RWPE1 (cell line): ENCODE results near the gene HHIP.

ENCODE experiments used
- CTCF ChIA-PET: fragments of 350-600 bp; sonication (Branson Sonifier 250); formaldehyde crosslinking; extraction: SDS; loops from one replicate; lab custom pipeline; 2021; lab: Yijun Ruan, JAX
- POLR2A ChIA-PET: fragments of 400-600 bp; formaldehyde crosslinking; extraction: SDS; loops from one replicate; lab custom pipeline; 2020; ENCODE audit warnings: antibody characterized with exemption; ENCODE audit not compliant: low non-redundant PET; lab: Yijun Ruan, JAX
- DNase-seq: peaks from one replicate; pipeline ENCODE4 v3.0.0; 2012; ENCODE audit warnings: low spot score
- H3K27ac ChIP-seq: fragments of 450-650 bp; 2 replicates; pipeline ENCODE4 v1.5.1; 2017
- TF ChIP-seq, protein P1 (sequence below): fragments of 450-650 bp; conservative IDR thresholded peaks from 2 replicates; pipeline ENCODE4 v1.5.1; 2017; ENCODE audit warnings: low read depth, mild to moderate bottlenecking

The HHIP gene

DNA sequence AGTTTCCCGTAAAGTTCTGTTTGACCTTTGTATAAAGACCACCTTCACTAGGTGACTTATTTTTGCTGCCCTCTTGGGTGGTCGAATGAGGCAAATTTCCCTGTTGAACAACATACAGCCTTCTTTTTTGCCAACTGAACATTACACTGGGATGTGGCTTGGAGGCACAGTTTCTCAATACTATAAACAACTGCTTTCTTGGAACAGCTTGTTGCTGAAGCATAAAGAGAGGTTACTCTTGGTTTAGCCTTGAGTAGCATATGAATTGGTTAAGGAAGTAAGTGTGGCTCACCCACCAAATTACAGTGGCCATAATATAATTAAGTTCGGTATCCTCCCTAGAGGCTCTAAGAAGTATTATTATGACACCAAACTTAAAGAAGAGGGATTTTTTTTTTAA lies 40.0 kb downstream of the HHIP start:
- no peak overlapping the region for H3K27ac ChIP-seq
- no peak for DNase-seq
- ChIA-PET CTCF (interaction anchor here (0.7 kb wide), 1 partner anchor 375 kb away, joined by 3 read pairs; no protein-coding TSS in a partner anchor), POLR2A (no interaction called here)
- TF ChIP-seq, protein P1, sequence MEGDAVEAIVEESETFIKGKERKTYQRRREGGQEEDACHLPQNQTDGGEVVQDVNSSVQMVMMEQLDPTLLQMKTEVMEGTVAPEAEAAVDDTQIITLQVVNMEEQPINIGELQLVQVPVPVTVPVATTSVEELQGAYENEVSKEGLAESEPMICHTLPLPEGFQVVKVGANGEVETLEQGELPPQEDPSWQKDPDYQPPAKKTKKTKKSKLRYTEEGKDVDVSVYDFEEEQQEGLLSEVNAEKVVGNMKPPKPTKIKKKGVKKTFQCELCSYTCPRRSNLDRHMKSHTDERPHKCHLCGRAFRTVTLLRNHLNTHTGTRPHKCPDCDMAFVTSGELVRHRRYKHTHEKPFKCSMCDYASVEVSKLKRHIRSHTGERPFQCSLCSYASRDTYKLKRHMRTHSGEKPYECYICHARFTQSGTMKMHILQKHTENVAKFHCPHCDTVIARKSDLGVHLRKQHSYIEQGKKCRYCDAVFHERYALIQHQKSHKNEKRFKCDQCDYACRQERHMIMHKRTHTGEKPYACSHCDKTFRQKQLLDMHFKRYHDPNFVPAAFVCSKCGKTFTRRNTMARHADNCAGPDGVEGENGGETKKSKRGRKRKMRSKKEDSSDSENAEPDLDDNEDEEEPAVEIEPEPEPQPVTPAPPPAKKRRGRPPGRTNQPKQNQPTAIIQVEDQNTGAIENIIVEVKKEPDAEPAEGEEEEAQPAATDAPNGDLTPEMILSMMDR = no peak

DNA sequence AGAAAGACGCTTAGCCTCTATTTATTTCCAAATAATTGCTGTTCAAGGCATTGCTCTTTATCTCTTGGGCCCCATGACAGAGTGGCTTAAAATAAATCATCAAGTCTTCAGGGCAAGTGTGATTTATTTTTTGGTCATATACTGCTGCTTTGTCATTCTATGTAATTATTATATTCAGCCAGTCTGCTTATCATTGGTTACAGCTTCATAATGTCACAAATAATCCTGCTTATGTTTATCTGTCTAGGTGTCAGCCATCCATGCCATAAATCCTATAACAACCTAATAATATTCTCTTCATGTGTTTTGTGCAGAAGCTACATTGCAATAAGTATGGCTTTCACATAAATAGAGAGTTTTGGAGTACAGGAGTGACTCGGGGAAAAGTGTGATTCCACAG lies 41.0 kb downstream of the HHIP start:
- TF ChIP-seq, protein P1 = no peak
- no peak overlapping the region for H3K27ac ChIP-seq
- no peak for DNase-seq
- POLR2A ChIA-PET = no interaction called here
- CTCF ChIA-PET = no interaction called here

DNA sequence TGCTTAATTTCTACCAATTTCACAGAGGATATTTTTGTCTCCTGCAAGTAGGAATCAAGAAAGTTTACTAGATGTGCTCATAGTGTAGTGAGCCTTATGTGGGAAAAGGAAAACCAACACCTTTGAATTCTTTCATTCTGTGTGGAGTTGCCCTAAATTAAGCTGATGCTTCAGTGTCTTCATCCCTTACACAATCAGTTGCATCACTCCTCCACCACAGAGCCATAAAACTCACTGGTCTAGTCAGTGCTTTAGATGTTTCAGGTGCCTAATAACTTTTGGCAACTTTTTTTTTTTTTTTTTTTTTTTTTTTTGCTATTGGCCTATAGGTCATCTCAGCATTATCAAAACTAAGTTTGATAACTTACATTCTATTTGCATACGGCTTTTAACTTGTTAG lies 41.5 kb downstream of the HHIP start:
- no peak overlapping the region for H3K27ac ChIP-seq
- TF ChIP-seq, protein P1 = no peak
- DNase-seq = no peak
- CTCF ChIA-PET = no interaction called here
- POLR2A ChIA-PET = no interaction called here

DNA sequence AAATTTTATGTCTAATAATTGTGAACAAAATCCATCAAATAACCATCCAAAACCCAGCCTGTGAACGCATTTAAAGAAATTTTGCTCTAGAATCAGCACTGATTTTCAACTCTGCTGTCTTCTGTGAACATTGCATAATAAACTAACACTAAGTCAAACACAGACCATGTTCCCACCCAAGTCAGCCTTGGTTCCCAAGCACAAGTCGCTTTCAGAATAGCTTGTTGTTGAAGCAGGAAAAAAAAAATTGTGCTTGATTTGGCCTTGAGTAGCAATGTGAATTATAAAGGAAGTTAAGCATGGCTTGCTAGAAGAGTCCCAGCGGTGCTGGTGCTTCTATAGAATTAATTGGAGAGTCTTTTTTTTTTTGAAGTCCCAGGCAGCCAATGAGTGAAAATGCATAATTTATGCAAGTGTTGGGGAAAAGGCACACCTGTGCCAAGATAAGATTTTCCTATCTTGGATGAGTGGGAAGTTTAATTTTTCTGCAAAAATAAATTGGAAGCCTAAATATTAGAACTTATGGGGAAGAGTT lies 42.1 kb downstream of the HHIP start:
- TF ChIP-seq, protein P1 = no peak
- ChIA-PET POLR2A (no interaction called here), CTCF (no interaction called here)
- H3K27ac ChIP-seq = no peak overlapping the region
- DNase-seq = no peak

DNA sequence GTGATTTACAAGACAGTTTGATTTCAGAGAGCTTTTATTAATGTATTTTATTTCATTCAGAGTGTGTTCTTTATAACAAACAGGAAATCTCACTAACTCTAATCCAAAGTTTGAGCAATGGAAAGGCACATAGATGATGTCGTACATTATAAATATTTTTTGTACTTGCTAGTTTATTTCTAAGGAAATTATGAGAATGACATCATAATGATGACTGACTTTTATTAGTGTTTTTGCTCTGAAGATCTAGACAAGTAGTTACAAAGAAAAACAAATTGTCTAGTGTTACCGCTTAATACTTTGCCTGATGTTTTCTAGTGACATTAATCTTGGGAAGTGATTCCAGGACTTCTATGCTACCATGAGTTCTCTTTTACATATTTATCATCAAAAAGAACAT lies 43.2 kb downstream of the HHIP start:
- ChIA-PET CTCF (no interaction called here), POLR2A (no interaction called here)
- DNase-seq = no peak
- no peak overlapping the region for H3K27ac ChIP-seq
- TF ChIP-seq, protein P1 = no peak

DNA sequence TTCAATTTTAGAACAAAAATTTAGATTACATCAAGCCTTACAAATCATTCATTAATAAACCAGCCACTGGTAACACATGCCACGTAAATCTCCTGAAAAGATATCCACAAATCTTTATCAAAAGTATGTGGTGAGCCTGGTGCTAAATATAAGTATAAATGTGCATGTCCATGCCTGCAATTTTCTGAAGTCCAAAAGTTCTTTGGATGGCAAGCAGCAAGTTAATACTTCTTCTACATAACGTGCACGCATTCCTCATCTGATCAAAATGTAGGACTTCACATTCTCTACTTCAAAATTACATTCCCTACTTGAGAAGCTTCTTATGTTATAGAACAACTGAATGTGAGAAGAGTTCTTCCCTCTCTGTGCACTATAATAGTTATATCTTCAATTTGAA lies 49.8 kb downstream of the HHIP start:
- no peak overlapping the region for H3K27ac ChIP-seq
- TF ChIP-seq, protein P1 = no peak
- DNase-seq = no peak
- ChIA-PET CTCF (interaction anchor here (0.7 kb wide), 1 partner anchor 366 kb away, joined by 4 read pairs; no protein-coding TSS in a partner anchor), POLR2A (no interaction called here)

DNA sequence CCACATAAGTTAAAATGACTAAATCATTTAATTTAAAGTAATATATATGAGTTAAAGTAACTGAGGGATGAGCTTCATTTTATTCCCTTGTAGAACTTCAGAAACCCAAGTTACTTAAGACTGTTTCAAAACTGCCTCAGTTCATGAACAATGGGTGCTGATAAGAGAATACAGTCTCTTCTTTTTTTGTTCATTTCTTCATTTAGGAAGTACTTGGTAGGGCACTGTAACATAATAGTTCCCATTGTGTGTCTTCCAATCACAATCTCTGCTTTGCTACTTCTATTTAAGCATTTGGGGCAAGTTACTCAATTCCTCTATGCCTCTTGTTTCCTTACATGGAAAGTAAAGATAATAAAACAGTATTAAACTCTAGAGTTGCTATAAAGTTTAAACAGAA lies 50.4 kb downstream of the HHIP start:
- CTCF ChIA-PET = no interaction called here
- DNase-seq = no peak
- POLR2A ChIA-PET = no interaction called here
- TF ChIP-seq, protein P1 = no peak
- no peak overlapping the region for H3K27ac ChIP-seq
